ELR (cell line): ENCODE data around the gene SLC9A5.

Experiments
- DNase-seq: peaks from one replicate; pipeline ENCODE4 v3.0.0-alpha.2; 2015; ENCODE audit warnings: low read depth

The SLC9A5 gene

DNA sequence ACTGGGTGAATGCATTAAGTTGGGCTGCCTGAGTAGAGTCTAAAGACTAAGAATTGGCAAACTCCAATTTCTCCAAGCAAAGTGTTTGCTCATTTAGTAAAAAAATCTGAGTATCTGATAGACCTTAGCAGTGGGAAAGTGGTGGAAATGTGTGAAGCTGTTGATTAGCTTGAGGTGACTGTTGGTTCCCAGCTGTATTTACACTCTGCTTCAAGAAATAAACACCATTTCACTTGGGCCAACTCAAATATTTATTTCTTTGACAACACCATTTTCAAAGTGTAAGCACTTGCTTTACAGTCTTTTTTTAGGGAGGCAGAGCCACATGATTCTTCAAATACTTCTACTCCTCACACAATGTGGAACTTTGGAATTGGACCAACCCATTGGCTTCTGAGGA, 69.1 kb downstream of the SLC9A5 start:
- no peak for DNase-seq
